Smooth muscle cell (in vitro differentiated cells): ENCODE data around the gene TRIM22. TPM values are rescaled to one million over a fixed set of nuclear protein-coding genes. Genes with fewer than 3 reads are reported as not detected.

Experiments
- DNase-seq: peaks from one replicate; lab custom pipeline; 2025; ENCODE audit not compliant: unreplicated experiment; lab: John Stamatoyannopoulos, UW
- H2AFZ ChIP-seq: fragments of 200-600 bp; sonication (generic); 2 replicates; pipeline ENCODE4 v1.6.0; 2016; ENCODE audit warnings: antibody characterized with exemption, low read depth, mild to moderate bottlenecking
- H3F3A ChIP-seq: fragments of 200-600 bp; sonication (generic); 2 replicates; pipeline ENCODE4 v1.6.0; 2017; ENCODE audit warnings: antibody characterized with exemption, low read depth
- H3K27ac ChIP-seq: fragments of 200-600 bp; sonication (generic); 2 replicates; pipeline ENCODE4 v1.5.1; 2016; ENCODE audit warnings: low read depth, mild to moderate bottlenecking
- H3K27me3 ChIP-seq: fragments of 200-600 bp; sonication (generic); 2 replicates; pipeline ENCODE4 v1.6.1; 2016; ENCODE audit warnings: low read depth, mild to moderate bottlenecking
- H3K36me3 ChIP-seq: fragments of 200-600 bp; sonication (generic); 2 replicates; pipeline ENCODE4 v1.5.1; 2016; ENCODE audit warnings: low read depth
- H3K4me1 ChIP-seq: fragments of 200-600 bp; sonication (generic); 2 replicates; pipeline ENCODE4 v1.5.1; 2016; ENCODE audit warnings: low read depth
- H3K4me2 ChIP-seq: fragments of 200-600 bp; sonication (generic); 2 replicates; pipeline ENCODE4 v1.6.0; 2016; ENCODE audit warnings: mild to moderate bottlenecking
- H3K4me3 ChIP-seq: fragments of 200-600 bp; sonication (generic); 2 replicates; pipeline ENCODE4 v1.5.1; 2016; ENCODE audit warnings: mild to moderate bottlenecking
- H3K79me2 ChIP-seq: fragments of 200-600 bp; sonication (generic); 2 replicates; pipeline ENCODE4 v1.6.0; 2016; ENCODE audit warnings: low read depth, mild to moderate bottlenecking
- H3K9ac ChIP-seq: fragments of 200-600 bp; sonication (generic); 2 replicates; pipeline ENCODE4 v1.6.0; 2016; ENCODE audit warnings: low read depth
- H3K9me3 ChIP-seq: fragments of 200-600 bp; sonication (generic); replicated peaks from 2 replicates; pipeline ENCODE4 v1.5.1; 2016; ENCODE audit warnings: low read depth
- H4K20me1 ChIP-seq: fragments of 200-600 bp; sonication (generic); 2 replicates; pipeline ENCODE4 v1.6.0; 2016; ENCODE audit warnings: low read depth
- CTCF ChIP-seq: fragments of 200-600 bp; sonication (generic); IDR thresholded peaks from 2 replicates; pipeline ENCODE4 v1.5.1; 2017; ENCODE audit warnings: borderline replicate concordance, mild to moderate bottlenecking, antibody characterized with exemption; ENCODE audit not compliant: insufficient read depth, poor library complexity, severe bottlenecking
- WGBS: methylation state at CpG from one replicate; pipeline ENCODE4 v1.1.7; 2016; ENCODE audit warnings: low lambda C conversion rate; 5-methylcytosine and 5-hydroxymethylcytosine counted together
- polyA plus RNA-seq: library from polyadenylated mRNA; unstranded; fragments of >200 nt; fragmentation: Nextera tagmentation; extraction: Ambion mirVana; gene quantifications from 2 replicates; pipeline ENCODE4 v1.2.1, GENCODE V29; 2016
- total RNA-seq: library from RNA; depleted of rRNA; stranded (reverse); fragments of >200 nt; gene quantifications from 2 replicates; pipeline ENCODE4 v1.2.3, GENCODE V29; 2014

The TRIM22 gene
- total RNA-seq (34.4 and 41.1 TPM in 2 replicates), polyA plus RNA-seq (26.1 and 33.4 TPM in 2 replicates)

DNA sequence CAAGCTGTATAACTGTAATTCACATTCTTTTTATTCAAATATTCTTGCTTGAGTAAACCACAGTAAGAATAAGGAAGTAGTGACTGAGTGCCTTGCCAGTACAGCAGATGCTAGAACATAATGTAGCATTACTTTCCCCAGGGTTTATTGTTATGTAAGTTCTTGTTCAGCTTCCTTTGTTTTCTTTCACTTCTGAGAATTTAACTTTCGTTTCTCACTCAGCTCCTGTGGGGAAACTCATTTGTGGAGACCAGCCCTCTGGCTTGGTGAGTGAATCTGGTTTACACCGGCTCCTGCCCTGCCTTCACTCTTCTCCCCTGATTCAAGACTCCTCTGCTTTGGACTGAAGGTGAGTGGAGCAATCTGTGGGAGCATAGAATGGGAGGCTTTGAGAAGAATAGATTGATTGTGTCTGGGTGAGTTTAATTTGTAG lies at the start of gene TRIM22:
TRIM22 (plus strand) TSS at position 240 of the 433 bp plus-strand sequence. CDS start 6,443 bp downstream, outside the sequence.
- Histone ChIP-seq H3K9ac (peak within 1 kb of the TSS; percentile 73), H3K27ac (peak within 1 kb of the TSS; percentile 82), H3F3A (no peaks in the 10 kb centered on the region), H3K9me3 (no peaks in the 10 kb centered on the region), H3K27me3 (no peaks in the 10 kb centered on the region), H3K4me2 (peak within 1 kb of the TSS; percentile 76), H3K36me3 (no peaks in the 10 kb centered on the region), H3K79me2 (no peaks in the 10 kb centered on the region), H4K20me1 (no peaks in the 10 kb centered on the region), H2AFZ (peak within 1 kb of the TSS; percentile 91), H3K4me3 (peak within 1 kb of the TSS; percentile 33), H3K4me1 (peaks cover 23% of the 10 kb centered on the region)
- WGBS, result 21% methylated on average over 2 of the region's 2 CpGs
- DNase-seq, result no peak
- TF ChIP-seq CTCF, result no peak

- no peak for DNase-seq
- H3K9me3 ChIP-seq, result no peaks in the 10 kb centered on the region
- no peaks in the 10 kb centered on the region for H3K36me3 ChIP-seq
- H4K20me1 ChIP-seq, result no peaks in the 10 kb centered on the region
- no peak overlapping the region for H3K4me3 ChIP-seq
- H3K4me1 ChIP-seq, result no peaks in the 10 kb centered on the region
- no peak overlapping the region for H3K4me2 ChIP-seq
- H3K27ac ChIP-seq, result no peak overlapping the region
- TF ChIP-seq CTCF, result no peak
- no peak overlapping the region for H2AFZ ChIP-seq
- WGBS, result 92% methylated on average over 1 of the region's 1 CpG
- no peaks in the 10 kb centered on the region for H3F3A ChIP-seq
- no peaks in the 10 kb centered on the region for H3K79me2 ChIP-seq
- no peak overlapping the region for H3K9ac ChIP-seq
- no peaks in the 10 kb centered on the region for H3K27me3 ChIP-seq
Observed at GRCh38 chr11:5639953-5640352, 49.6 kb upstream of the TRIM22 start.

GRCh38 chr11:5643585-5643984 lies 46.0 kb upstream of the TRIM22 start:
- no peaks in the 10 kb centered on the region for H3K36me3 ChIP-seq
- H3K27ac ChIP-seq, result no peak overlapping the region
- H3K4me3 ChIP-seq, result no peak overlapping the region
- H2AFZ ChIP-seq, result no peak overlapping the region
- no peak for TF ChIP-seq CTCF
- no peak for DNase-seq
- H3K79me2 ChIP-seq, result no peaks in the 10 kb centered on the region
- no peaks in the 10 kb centered on the region for H3K9me3 ChIP-seq
- H3K4me2 ChIP-seq, result no peak overlapping the region
- no peaks in the 10 kb centered on the region for H3K27me3 ChIP-seq
- H3K4me1 ChIP-seq, result no peaks in the 10 kb centered on the region
- no peak overlapping the region for H3K9ac ChIP-seq
- no peaks in the 10 kb centered on the region for H4K20me1 ChIP-seq
- H3F3A ChIP-seq, result no peaks in the 10 kb centered on the region

DNA sequence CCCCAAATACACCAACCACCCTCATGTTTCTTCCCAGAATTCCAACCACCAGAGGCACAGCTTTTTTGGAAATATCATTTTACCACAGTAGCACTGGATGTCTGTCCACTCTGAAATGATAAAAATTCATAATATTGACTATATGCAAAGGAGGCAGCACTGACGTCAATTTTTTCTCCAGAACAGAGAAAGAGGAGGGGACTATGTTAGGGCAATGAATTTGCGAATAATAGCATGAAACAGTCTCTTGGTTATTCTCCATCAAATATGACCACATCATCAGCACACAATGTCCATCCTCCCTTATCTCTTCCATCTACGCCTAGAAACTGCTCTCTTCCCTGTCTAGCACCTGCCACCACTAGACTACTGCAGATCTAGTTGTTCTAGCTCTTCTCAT lies 43.5 kb upstream of the TRIM22 start:
- Histone ChIP-seq H3K36me3 (no peaks in the 10 kb centered on the region), H3K4me1 (no peaks in the 10 kb centered on the region), H3K27ac (no peak overlapping the region), H3K79me2 (no peaks in the 10 kb centered on the region), H3K9ac (no peak overlapping the region), H3K27me3 (no peaks in the 10 kb centered on the region), H4K20me1 (no peaks in the 10 kb centered on the region), H3K4me3 (no peak overlapping the region), H3K4me2 (no peak overlapping the region), H2AFZ (no peak overlapping the region), H3K9me3 (no peaks in the 10 kb centered on the region), H3F3A (no peaks in the 10 kb centered on the region)
- no peak for DNase-seq
- WGBS, result 94% methylated on average over 3 of the region's 3 CpGs
- no peak for TF ChIP-seq CTCF
